Measurements from ENCODE around the gene TMEM254. TPM values are rescaled to one million over a fixed set of nuclear protein-coding genes. Genes with fewer than 3 reads are reported as not detected.
A peak's percentile ranks its signal among the peaks of the same experiment; 100 is the strongest.

Gene TMEM254
- total RNA-seq, 1 donor from 2014 or later, result 31.6 TPM

DNA sequence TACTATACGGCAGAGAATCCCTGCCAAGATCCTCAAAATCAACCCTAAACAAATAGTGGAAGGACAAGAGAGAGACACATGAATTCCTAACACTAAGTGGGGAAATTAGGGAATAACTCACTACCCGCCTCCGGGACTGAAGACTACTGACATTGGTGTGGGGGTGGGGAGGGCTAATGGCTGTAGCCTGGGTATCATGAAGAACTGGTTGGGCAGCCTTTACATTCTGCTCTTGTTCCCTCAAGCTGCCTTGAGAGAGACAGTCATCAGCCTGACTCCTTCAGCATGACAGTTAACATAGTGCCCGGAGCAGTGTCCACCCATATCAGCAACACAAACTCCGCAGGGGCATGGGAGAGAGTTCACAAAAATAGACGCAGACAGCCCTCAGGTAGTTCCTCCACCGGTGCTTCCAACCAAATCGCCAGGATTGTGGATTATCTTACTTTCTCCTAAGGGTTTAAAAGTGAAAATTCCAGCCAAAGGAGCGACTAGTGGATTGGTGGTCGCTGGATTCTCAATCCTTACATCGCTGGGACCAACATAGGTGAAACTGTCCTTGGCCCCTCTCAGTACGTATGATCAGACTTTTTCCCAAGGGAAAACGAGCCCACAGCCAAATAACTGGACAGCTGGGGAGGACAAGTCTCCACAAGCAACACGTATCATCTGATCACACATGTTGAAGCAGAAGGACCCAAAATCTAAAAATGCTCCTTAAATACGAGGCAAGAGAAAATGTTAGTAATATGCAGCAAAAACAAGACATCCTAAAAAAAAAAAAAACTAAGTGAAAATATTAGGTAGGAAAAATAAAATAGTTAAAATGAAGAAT is 22.6 kb downstream of the TMEM254 start:
- no peaks in the 10 kb centered on the region for H3K27me3 Mint-ChIP-seq
- H3K27ac Mint-ChIP-seq, result no peak overlapping the region
- H3K4me1 Mint-ChIP-seq (ENCODE audit: unreplicated experiment), result peaks cover 12% of the 10 kb centered on the region
- no peaks in the 10 kb centered on the region for H3K36me3 Mint-ChIP-seq
- DNase-seq (ENCODE audit: extremely low spot score, unreplicated experiment), result no peak
- no peaks in the 10 kb centered on the region for H3K9me3 Mint-ChIP-seq
- TF ChIP-seq, protein P1, sequence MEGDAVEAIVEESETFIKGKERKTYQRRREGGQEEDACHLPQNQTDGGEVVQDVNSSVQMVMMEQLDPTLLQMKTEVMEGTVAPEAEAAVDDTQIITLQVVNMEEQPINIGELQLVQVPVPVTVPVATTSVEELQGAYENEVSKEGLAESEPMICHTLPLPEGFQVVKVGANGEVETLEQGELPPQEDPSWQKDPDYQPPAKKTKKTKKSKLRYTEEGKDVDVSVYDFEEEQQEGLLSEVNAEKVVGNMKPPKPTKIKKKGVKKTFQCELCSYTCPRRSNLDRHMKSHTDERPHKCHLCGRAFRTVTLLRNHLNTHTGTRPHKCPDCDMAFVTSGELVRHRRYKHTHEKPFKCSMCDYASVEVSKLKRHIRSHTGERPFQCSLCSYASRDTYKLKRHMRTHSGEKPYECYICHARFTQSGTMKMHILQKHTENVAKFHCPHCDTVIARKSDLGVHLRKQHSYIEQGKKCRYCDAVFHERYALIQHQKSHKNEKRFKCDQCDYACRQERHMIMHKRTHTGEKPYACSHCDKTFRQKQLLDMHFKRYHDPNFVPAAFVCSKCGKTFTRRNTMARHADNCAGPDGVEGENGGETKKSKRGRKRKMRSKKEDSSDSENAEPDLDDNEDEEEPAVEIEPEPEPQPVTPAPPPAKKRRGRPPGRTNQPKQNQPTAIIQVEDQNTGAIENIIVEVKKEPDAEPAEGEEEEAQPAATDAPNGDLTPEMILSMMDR (conservative IDR thresholded peaks at IDR 0.05), result no peak
- peak overlapping the region; percentile 75 for H3K4me3 Mint-ChIP-seq

DNA sequence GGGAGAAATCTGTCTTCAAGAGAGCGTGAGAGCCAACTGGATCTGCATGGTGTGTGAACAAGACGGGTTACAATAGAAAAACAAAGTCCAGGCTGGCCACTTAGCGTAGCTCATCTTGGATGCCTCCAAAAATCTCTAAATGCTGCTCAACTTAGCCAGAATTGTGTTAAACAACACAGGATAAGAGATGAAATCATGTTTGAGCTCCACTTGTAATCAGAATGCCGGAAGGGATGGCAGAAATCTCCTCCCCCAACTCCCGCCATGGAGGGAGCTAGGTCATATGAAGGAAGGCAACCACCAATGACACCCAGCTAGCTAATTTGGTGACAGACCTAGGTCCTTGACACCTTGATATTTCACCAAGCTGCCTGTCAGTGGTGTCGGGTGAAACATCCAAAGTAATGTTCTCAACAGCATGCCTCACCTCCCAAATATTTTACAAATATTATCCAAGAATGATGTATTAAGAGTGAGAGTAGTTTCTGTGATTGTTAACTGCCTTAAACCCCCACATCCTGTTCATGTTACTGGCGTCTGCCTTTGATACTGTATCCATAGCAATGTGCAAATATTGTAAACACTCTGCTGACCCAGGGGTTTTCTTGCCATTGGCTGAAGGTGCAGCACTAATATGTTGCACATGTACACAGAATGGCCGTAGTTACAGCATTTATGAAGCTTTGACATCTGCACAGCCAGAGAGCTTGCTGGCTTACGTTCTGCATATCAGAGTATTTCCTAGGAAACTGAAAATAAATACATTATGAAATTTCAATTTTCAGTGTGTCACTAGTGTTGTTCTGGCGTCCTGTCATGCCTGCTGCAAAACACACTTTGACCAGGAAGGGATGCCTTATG is 25.8 kb downstream of the TMEM254 start:
- no peak overlapping the region for H3K4me3 Mint-ChIP-seq
- peaks cover 12% of the 10 kb centered on the region for H3K4me1 Mint-ChIP-seq (ENCODE audit: unreplicated experiment)
- peaks cover 7% of the 10 kb centered on the region for H3K36me3 Mint-ChIP-seq
- no peaks in the 10 kb centered on the region for H3K27me3 Mint-ChIP-seq
- H3K27ac Mint-ChIP-seq, result peak overlapping the region; percentile 75
- DNase-seq (ENCODE audit: extremely low spot score, unreplicated experiment), result no peak
- H3K9me3 Mint-ChIP-seq, result peaks cover 5% of the 10 kb centered on the region
- TF ChIP-seq, protein P1 (conservative IDR thresholded peaks at IDR 0.05), result no peak

DNA sequence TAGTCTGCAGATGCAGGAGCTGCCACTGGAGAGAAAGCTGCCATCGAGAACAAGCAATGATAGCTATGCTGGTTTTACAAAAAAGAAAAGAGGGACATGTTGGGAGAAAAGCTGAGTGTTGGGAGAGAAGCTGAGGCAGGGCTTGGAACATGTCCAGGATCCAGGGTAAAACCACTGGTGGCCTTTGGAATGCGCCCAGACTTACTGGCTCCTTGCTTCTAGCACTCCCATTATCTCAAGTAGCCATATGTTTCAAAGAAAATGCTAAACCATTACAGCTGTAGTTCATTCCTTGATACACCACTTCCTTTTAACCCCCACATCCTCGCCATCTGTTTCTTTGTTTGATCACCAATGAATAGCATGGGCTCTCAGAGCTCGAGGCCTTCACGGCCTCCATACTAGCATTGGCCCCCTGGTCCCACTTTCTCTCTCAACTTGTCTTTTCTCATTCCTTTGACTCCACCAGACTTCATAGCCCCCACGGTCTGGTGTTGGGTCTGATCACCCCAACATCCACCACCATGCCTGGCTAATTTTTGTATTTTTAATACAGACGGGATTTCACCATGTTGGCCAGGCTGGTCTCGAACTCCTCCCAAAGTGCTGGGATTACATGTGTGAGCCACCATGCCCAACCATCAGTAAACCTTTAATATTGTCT is 30.2 kb downstream of the TMEM254 start:
- no peaks in the 10 kb centered on the region for H3K27me3 Mint-ChIP-seq
- H3K9me3 Mint-ChIP-seq, result peaks cover 5% of the 10 kb centered on the region
- peak; percentile 27 for DNase-seq (ENCODE audit: extremely low spot score, unreplicated experiment)
- H3K4me3 Mint-ChIP-seq, result no peak overlapping the region
- H3K27ac Mint-ChIP-seq, result no peak overlapping the region
- peaks cover 7% of the 10 kb centered on the region for H3K36me3 Mint-ChIP-seq
- H3K4me1 Mint-ChIP-seq (ENCODE audit: unreplicated experiment), result peaks cover 17% of the 10 kb centered on the region
- TF ChIP-seq, protein P1 (conservative IDR thresholded peaks at IDR 0.05), result no peak

DNA sequence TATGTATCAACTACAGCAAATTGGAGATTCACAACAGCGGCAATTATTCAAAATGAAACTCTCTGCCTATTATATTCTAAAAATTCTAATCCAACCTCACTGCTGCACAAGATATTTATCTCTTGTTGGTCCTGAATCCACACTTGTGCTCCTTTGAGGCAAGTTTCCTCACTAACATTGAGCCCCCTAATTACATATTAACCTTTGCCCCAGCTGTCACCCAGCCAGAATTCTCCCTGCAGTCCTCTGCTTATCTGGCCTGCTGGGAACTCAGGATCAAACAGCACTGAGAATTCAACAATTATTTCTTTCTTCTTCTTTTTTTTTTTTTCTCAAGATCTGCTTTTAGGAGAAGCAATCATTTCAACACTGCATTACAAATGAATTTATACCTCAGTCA is 32.5 kb downstream of the TMEM254 start:
- Mint-ChIP-seq H3K27ac (no peak overlapping the region), H3K27me3 (no peaks in the 10 kb centered on the region), H3K36me3 (peaks cover 7% of the 10 kb centered on the region), H3K4me3 (no peak overlapping the region), H3K9me3 (peaks cover 5% of the 10 kb centered on the region), H3K4me1 (ENCODE audit: unreplicated experiment) (peaks cover 5% of the 10 kb centered on the region)
- no peak for DNase-seq (ENCODE audit: extremely low spot score, unreplicated experiment)
- TF ChIP-seq, protein P1 (conservative IDR thresholded peaks at IDR 0.05), result no peak

DNA sequence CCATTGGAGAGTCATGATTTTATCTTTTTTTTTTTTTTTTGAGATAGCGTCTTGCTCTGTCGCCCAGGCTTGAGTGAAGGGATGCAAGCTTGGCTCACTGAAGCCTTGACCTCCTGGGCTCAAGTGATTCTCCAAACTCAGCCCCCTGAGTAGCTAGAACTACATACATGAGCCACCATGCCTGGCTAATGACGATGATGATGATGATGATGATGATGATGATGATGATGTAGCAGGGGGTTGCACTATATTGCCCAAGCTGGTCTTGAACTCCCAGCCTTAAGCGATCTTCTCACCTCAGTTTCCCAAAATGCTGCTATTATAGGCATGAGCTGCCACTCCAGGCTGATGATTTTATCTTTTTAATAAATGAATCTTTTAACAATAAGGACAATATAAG is 40.2 kb downstream of the TMEM254 start:
- Mint-ChIP-seq H3K36me3 (no peaks in the 10 kb centered on the region), H3K9me3 (no peaks in the 10 kb centered on the region), H3K27ac (no peak overlapping the region), H3K4me3 (no peak overlapping the region), H3K27me3 (peaks cover 6% of the 10 kb centered on the region), H3K4me1 (ENCODE audit: unreplicated experiment) (no peaks in the 10 kb centered on the region)
- no peak for DNase-seq (ENCODE audit: extremely low spot score, unreplicated experiment)
- TF ChIP-seq, protein P1 (conservative IDR thresholded peaks at IDR 0.05), result no peak

Measured in type B pancreatic cell (in vitro differentiated cells).